Stomach (tissue), 4 donors: Measurements from ENCODE around the gene PATE4.

Experiments used
- CTCF ChIP-seq, 7 experiments: fragments of 450-650 bp in 4 of 7; fragments of 200-600 bp in 3 of 7; sonication (generic) in 3 of 7; IDR thresholded peaks; one replicate each; pipeline ENCODE4 v1.5.1; 2016 to 2019; ENCODE audit warnings: antibody characterized with exemption in 7 of 7, control low read depth in 2 of 7, mild to moderate bottlenecking in 1 of 7
- POLR2AphosphoS5 ChIP-seq, 3 donors: sonication (generic); formaldehyde crosslinking; IDR thresholded peaks; one replicate each; pipeline ENCODE4 v1.6.1; 2016; ENCODE audit warnings: antibody characterized with exemption in 3 of 3

GRCh38 chr11:125881291-125881690 lies 48.2 kb downstream of the PATE4 start:
- TF ChIP-seq CTCF (IDR thresholded peaks at IDR 0.05) (no peak), POLR2AphosphoS5 (IDR thresholded peaks at IDR 0.05) (no peak)
